WTC11 (cell line): ENCODE measurements around the gene GPHA2. TPM values are rescaled to one million over a fixed set of nuclear protein-coding genes. Genes with fewer than 3 reads are reported as not detected.

ENCODE experiments used
- GTF2I ChIP-seq: fragments of 250-450 bp; sonication (Bioruptor Pico); conservative IDR thresholded peaks from 2 replicates; pipeline ENCODE4 v1.4.0; 2021; ENCODE audit warnings: mild to moderate bottlenecking
- MYBL2 ChIP-seq: sonication (generic); formaldehyde crosslinking; IDR thresholded peaks from 2 replicates; pipeline ENCODE4 v1.8.1; 2023; ENCODE audit warnings: mild to moderate bottlenecking, moderate library complexity, missing genetic modification reagents
- SOX15 ChIP-seq: fragments of 250-450 bp; sonication (Bioruptor Pico); IDR thresholded peaks from 2 replicates; pipeline ENCODE4 v1.9.0; 2021; ENCODE audit warnings: mild to moderate bottlenecking
- TCF7 ChIP-seq: sonication (generic); formaldehyde crosslinking; IDR thresholded peaks from 2 replicates; pipeline ENCODE4 v1.8.0; 2022; ENCODE audit warnings: mild to moderate bottlenecking, low read depth, missing genetic modification reagents, moderate library complexity
- TP53 ChIP-seq: sonication (generic); formaldehyde crosslinking; IDR thresholded peaks from 2 replicates; pipeline ENCODE4 v1.8.1; 2023; ENCODE audit warnings: mild to moderate bottlenecking, missing genetic modification reagents
- ZNF121 ChIP-seq: sonication (generic); formaldehyde crosslinking; IDR thresholded peaks from 2 replicates; pipeline ENCODE4 v1.8.0; 2023; ENCODE audit warnings: missing genetic modification reagents
- ZNF263 ChIP-seq: sonication (generic); formaldehyde crosslinking; IDR thresholded peaks from 2 replicates; pipeline ENCODE4 v1.8.1; 2022; ENCODE audit warnings: low read depth, mild to moderate bottlenecking, moderate library complexity, missing genetic modification reagents
- ZNF671 ChIP-seq: fragments of 250-450 bp; sonication (Bioruptor Pico); IDR thresholded peaks from 2 replicates; pipeline ENCODE4 v1.8.0; 2021; ENCODE audit warnings: mild to moderate bottlenecking
- total RNA-seq: library from RNA; stranded (reverse); gene quantifications from 3 replicates; pipeline ENCODE4 v1.2.3, GENCODE V29; 2021
- TF ChIP-seq, protein P1 (sequence below): sonication (generic); formaldehyde crosslinking; IDR thresholded peaks from 2 replicates; pipeline ENCODE4 v1.8.0; 2022; ENCODE audit warnings: mild to moderate bottlenecking, missing genetic modification reagents
- TF ChIP-seq, protein P2 (sequence below): sonication (generic); formaldehyde crosslinking; IDR thresholded peaks from 2 replicates; pipeline ENCODE4 v1.8.0; 2022; ENCODE audit warnings: missing genetic modification reagents
- TF ChIP-seq, protein P3 (sequence below): sonication (generic); formaldehyde crosslinking; IDR thresholded peaks from 2 replicates; pipeline ENCODE4 v1.8.1; 2022; ENCODE audit warnings: missing genetic modification reagents, borderline replicate concordance
- TF ChIP-seq, protein P4 (sequence below): sonication (generic); formaldehyde crosslinking; IDR thresholded peaks from 2 replicates; pipeline ENCODE4 v1.8.1; 2022; ENCODE audit warnings: low read depth, mild to moderate bottlenecking, moderate library complexity, missing genetic modification reagents, borderline replicate concordance
- TF ChIP-seq, protein P5 (sequence below): fragments of 250-450 bp; sonication (Bioruptor Pico); IDR thresholded peaks from 2 replicates; pipeline ENCODE4 v1.9.0; 2021; ENCODE audit warnings: mild to moderate bottlenecking, borderline replicate concordance
- TF ChIP-seq, protein P6 (sequence below): sonication (generic); formaldehyde crosslinking; IDR thresholded peaks from 2 replicates; pipeline ENCODE4 v1.8.1; 2023; ENCODE audit warnings: mild to moderate bottlenecking, missing genetic modification reagents, moderate library complexity
- TF ChIP-seq, protein P7 (sequence below): fragments of 250-450 bp; sonication (Bioruptor Pico); IDR thresholded peaks from 2 replicates; pipeline ENCODE4 v1.9.0; 2021; ENCODE audit warnings: mild to moderate bottlenecking
- TF ChIP-seq, protein P8 (sequence below): sonication (generic); formaldehyde crosslinking; IDR thresholded peaks from 2 replicates; pipeline ENCODE4 v1.8.1; 2022; ENCODE audit warnings: mild to moderate bottlenecking, missing genetic modification reagents, moderate library complexity, borderline replicate concordance
- TF ChIP-seq, protein P9 (sequence below): sonication (generic); formaldehyde crosslinking; IDR thresholded peaks from 2 replicates; pipeline ENCODE4 v1.8.0; 2023; ENCODE audit warnings: mild to moderate bottlenecking, missing genetic modification reagents

Gene GPHA2
- total RNA-seq, 1 experiment from 2014 or later, result 1.6 TPM

DNA sequence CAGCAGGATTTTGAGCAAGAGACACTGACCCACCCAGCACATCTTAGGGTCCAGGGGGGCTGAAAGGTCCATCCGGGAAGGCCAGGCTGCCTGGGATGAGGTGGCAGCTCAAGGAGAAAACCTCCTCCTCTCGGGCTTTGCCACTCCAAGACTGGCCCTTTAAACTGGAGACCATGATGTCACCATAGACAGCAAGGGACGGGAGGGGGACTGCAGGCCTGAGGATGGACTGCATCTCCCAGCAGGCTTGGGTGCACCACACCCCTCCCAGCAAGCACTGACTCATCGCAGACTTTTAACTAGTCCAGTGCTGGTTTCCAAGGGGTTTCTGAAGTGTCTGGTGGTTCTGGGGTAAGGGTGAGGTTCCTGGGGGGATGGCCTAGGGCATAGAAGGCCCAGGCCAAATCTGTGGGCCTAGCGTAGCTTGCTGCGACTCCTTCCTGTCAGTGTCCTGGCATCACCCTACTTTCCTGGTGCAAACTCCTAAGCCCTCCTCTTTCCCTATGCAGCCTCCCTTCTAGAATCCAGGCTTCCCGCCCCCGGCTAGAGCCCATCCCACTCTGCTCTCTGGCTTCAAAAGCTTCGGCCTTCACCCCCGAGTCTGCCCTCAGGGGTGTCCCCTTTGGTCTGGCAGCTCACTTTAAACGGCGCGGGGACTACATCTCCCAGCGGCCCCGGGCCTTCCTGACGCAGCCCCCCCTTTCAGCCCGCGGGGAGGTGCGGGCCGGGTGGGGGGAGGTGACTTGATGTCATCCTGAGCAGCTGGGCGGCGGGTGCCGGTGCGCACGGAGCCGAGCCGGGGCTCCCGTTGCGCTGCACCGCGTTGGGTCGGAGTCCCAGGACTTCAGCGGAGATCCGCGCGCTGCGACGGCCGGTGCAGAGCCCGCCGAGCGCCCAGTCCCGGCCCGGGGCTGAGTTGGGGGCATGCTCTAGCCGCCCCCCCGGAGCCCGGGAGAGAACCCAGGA is 11.5 kb downstream of the GPHA2 start, which contains the start of gene PPP2R5B (continued):
- TF ChIP-seq ZNF671 (CRISPR knock-in tag) (no peak), ZNF263 (CRISPR knock-in tag) (no peak), MYBL2 (CRISPR knock-in tag) (no peak), ZNF121 (CRISPR knock-in tag) (no peak), TP53 (CRISPR knock-in tag) (no peak), SOX15 (CRISPR knock-in tag) (no peak), GTF2I (no peak), TCF7 (CRISPR knock-in tag) (no peak)
- TF ChIP-seq, protein P1, sequence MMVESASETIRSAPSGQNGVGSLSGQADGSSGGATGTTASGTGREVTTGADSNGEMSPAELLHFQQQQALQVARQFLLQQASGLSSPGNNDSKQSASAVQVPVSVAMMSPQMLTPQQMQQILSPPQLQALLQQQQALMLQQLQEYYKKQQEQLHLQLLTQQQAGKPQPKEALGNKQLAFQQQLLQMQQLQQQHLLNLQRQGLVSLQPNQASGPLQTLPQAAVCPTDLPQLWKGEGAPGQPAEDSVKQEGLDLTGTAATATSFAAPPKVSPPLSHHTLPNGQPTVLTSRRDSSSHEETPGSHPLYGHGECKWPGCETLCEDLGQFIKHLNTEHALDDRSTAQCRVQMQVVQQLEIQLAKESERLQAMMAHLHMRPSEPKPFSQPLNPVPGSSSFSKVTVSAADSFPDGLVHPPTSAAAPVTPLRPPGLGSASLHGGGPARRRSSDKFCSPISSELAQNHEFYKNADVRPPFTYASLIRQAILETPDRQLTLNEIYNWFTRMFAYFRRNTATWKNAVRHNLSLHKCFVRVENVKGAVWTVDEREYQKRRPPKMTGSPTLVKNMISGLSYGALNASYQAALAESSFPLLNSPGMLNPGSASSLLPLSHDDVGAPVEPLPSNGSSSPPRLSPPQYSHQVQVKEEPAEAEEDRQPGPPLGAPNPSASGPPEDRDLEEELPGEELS, result peak; percentile 13
- TF ChIP-seq, protein P2, sequence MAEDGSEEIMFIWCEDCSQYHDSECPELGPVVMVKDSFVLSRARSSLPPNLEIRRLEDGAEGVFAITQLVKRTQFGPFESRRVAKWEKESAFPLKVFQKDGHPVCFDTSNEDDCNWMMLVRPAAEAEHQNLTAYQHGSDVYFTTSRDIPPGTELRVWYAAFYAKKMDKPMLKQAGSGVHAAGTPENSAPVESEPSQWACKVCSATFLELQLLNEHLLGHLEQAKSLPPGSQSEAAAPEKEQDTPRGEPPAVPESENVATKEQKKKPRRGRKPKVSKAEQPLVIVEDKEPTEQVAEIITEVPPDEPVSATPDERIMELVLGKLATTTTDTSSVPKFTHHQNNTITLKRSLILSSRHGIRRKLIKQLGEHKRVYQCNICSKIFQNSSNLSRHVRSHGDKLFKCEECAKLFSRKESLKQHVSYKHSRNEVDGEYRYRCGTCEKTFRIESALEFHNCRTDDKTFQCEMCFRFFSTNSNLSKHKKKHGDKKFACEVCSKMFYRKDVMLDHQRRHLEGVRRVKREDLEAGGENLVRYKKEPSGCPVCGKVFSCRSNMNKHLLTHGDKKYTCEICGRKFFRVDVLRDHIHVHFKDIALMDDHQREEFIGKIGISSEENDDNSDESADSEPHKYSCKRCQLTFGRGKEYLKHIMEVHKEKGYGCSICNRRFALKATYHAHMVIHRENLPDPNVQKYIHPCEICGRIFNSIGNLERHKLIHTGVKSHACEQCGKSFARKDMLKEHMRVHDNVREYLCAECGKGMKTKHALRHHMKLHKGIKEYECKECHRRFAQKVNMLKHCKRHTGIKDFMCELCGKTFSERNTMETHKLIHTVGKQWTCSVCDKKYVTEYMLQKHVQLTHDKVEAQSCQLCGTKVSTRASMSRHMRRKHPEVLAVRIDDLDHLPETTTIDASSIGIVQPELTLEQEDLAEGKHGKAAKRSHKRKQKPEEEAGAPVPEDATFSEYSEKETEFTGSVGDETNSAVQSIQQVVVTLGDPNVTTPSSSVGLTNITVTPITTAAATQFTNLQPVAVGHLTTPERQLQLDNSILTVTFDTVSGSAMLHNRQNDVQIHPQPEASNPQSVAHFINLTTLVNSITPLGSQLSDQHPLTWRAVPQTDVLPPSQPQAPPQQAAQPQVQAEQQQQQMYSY, result no peak
- TF ChIP-seq, protein P3, sequence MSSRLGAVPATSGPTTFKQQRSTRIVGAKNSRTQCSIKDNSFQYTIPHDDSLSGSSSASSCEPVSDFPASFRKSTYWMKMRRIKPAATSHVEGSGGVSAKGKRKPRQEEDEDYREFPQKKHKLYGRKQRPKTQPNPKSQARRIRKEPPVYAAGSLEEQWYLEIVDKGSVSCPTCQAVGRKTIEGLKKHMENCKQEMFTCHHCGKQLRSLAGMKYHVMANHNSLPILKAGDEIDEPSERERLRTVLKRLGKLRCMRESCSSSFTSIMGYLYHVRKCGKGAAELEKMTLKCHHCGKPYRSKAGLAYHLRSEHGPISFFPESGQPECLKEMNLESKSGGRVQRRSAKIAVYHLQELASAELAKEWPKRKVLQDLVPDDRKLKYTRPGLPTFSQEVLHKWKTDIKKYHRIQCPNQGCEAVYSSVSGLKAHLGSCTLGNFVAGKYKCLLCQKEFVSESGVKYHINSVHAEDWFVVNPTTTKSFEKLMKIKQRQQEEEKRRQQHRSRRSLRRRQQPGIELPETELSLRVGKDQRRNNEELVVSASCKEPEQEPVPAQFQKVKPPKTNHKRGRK (CRISPR knock-in tag), result no peak
- TF ChIP-seq, protein P4, sequence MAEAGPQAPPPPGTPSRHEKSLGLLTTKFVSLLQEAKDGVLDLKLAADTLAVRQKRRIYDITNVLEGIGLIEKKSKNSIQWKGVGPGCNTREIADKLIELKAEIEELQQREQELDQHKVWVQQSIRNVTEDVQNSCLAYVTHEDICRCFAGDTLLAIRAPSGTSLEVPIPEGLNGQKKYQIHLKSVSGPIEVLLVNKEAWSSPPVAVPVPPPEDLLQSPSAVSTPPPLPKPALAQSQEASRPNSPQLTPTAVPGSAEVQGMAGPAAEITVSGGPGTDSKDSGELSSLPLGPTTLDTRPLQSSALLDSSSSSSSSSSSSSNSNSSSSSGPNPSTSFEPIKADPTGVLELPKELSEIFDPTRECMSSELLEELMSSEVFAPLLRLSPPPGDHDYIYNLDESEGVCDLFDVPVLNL (CRISPR knock-in tag), result no peak
- TF ChIP-seq, protein P5, sequence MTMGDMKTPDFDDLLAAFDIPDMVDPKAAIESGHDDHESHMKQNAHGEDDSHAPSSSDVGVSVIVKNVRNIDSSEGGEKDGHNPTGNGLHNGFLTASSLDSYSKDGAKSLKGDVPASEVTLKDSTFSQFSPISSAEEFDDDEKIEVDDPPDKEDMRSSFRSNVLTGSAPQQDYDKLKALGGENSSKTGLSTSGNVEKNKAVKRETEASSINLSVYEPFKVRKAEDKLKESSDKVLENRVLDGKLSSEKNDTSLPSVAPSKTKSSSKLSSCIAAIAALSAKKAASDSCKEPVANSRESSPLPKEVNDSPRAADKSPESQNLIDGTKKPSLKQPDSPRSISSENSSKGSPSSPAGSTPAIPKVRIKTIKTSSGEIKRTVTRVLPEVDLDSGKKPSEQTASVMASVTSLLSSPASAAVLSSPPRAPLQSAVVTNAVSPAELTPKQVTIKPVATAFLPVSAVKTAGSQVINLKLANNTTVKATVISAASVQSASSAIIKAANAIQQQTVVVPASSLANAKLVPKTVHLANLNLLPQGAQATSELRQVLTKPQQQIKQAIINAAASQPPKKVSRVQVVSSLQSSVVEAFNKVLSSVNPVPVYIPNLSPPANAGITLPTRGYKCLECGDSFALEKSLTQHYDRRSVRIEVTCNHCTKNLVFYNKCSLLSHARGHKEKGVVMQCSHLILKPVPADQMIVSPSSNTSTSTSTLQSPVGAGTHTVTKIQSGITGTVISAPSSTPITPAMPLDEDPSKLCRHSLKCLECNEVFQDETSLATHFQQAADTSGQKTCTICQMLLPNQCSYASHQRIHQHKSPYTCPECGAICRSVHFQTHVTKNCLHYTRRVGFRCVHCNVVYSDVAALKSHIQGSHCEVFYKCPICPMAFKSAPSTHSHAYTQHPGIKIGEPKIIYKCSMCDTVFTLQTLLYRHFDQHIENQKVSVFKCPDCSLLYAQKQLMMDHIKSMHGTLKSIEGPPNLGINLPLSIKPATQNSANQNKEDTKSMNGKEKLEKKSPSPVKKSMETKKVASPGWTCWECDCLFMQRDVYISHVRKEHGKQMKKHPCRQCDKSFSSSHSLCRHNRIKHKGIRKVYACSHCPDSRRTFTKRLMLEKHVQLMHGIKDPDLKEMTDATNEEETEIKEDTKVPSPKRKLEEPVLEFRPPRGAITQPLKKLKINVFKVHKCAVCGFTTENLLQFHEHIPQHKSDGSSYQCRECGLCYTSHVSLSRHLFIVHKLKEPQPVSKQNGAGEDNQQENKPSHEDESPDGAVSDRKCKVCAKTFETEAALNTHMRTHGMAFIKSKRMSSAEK (CRISPR knock-in tag), result no peak
- TF ChIP-seq, protein P6, sequence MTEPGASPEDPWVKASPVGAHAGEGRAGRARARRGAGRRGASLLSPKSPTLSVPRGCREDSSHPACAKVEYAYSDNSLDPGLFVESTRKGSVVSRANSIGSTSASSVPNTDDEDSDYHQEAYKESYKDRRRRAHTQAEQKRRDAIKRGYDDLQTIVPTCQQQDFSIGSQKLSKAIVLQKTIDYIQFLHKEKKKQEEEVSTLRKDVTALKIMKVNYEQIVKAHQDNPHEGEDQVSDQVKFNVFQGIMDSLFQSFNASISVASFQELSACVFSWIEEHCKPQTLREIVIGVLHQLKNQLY (CRISPR knock-in tag), result no peak
- TF ChIP-seq, protein P7, sequence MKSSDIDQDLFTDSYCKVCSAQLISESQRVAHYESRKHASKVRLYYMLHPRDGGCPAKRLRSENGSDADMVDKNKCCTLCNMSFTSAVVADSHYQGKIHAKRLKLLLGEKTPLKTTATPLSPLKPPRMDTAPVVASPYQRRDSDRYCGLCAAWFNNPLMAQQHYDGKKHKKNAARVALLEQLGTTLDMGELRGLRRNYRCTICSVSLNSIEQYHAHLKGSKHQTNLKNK, result no peak
- TF ChIP-seq, protein P8, sequence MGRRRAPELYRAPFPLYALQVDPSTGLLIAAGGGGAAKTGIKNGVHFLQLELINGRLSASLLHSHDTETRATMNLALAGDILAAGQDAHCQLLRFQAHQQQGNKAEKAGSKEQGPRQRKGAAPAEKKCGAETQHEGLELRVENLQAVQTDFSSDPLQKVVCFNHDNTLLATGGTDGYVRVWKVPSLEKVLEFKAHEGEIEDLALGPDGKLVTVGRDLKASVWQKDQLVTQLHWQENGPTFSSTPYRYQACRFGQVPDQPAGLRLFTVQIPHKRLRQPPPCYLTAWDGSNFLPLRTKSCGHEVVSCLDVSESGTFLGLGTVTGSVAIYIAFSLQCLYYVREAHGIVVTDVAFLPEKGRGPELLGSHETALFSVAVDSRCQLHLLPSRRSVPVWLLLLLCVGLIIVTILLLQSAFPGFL (CRISPR knock-in tag), result no peak
- TF ChIP-seq, protein P9, sequence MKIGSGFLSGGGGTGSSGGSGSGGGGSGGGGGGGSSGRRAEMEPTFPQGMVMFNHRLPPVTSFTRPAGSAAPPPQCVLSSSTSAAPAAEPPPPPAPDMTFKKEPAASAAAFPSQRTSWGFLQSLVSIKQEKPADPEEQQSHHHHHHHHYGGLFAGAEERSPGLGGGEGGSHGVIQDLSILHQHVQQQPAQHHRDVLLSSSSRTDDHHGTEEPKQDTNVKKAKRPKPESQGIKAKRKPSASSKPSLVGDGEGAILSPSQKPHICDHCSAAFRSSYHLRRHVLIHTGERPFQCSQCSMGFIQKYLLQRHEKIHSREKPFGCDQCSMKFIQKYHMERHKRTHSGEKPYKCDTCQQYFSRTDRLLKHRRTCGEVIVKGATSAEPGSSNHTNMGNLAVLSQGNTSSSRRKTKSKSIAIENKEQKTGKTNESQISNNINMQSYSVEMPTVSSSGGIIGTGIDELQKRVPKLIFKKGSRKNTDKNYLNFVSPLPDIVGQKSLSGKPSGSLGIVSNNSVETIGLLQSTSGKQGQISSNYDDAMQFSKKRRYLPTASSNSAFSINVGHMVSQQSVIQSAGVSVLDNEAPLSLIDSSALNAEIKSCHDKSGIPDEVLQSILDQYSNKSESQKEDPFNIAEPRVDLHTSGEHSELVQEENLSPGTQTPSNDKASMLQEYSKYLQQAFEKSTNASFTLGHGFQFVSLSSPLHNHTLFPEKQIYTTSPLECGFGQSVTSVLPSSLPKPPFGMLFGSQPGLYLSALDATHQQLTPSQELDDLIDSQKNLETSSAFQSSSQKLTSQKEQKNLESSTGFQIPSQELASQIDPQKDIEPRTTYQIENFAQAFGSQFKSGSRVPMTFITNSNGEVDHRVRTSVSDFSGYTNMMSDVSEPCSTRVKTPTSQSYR, result peak; percentile 60; the same call in 1 of the 2 replicates
